GM12878 (cell line): ENCODE measurements around the gene NMT1. TPM values are rescaled to one million over a fixed set of nuclear protein-coding genes. Genes with fewer than 3 reads are reported as not detected.

Experiments used
- ATAC-seq: fragments of 200-7000 bp; cut with Tn5 transposase; 3 replicates; pipeline ENCODE4 v1.9.1; 2020; ENCODE audit warnings: mild to moderate bottlenecking, moderate library complexity
- BruUV-seq: library from RNA; stranded (reverse); fragments of 400-500 nt; replicated peaks from 2 replicates; lab custom pipeline; 2021; lab: Mats Ljungman, UMichigan
- CTCF ChIA-PET: fragments of 300-600 bp; sonication (Branson Sonifier 250); formaldehyde crosslinking; extraction: SDS; loops from one replicate; lab custom pipeline; 2021; ENCODE audit warnings: inconsistent platforms; lab: Yijun Ruan, JAX
- POLR2A ChIA-PET: fragments of 350-600 bp; formaldehyde crosslinking; extraction: SDS; loops from one replicate; lab custom pipeline; 2021; ENCODE audit warnings: inconsistent platforms; lab: Charles Lee
- RAD21 ChIA-PET: fragments of 300-600 bp; sonication (Branson Sonifier 250); formaldehyde crosslinking; loops from one replicate; lab custom pipeline; 2023; ENCODE audit warnings: antibody characterized with exemption; ENCODE audit not compliant: unreplicated experiment; lab: Charles Lee
- SMC1A ChIA-PET: fragments of 300-600 bp; sonication (Branson Sonifier 250); formaldehyde crosslinking; loops from one replicate; lab custom pipeline; 2023; ENCODE audit not compliant: unreplicated experiment, uncharacterized antibody; lab: Charles Lee
- DNase-seq: peaks from one replicate; pipeline ENCODE4 v3.0.0-alpha.2; 2011; ENCODE audit warnings: low read depth, low spot score
- FAIRE-seq: peaks from 3 replicates; lab custom pipeline; 2011; peaks lifted over from hg19 to GRCh38; lab: Jason Lieb, UNC
- H2AFZ ChIP-seq: 2 replicates; pipeline ENCODE4 v1.6.0; 2011; ENCODE audit warnings: low read depth, low read length, control low read depth; ENCODE audit not compliant: control insufficient read depth
- H3K27ac ChIP-seq: 2 replicates; pipeline ENCODE4 v1.5.1; 2011; ENCODE audit warnings: control low read depth; ENCODE audit not compliant: control insufficient read depth, insufficient read depth
- H3K27me3 ChIP-seq, 2 experiments: replicated peaks in 1 of 2; 2 replicates each; pipeline versions ENCODE4 v1.6.0 to v1.6.1; 2011; ENCODE audit warnings: low read length in 1 of 2; ENCODE audit not compliant: control insufficient read depth in 2 of 2, insufficient read depth in 2 of 2
- H3K36me3 ChIP-seq, 2 experiments: 2 replicates each; pipeline ENCODE4 v1.5.1; 2011; ENCODE audit warnings: low read length in 1 of 2; ENCODE audit not compliant: control insufficient read depth in 2 of 2, insufficient read depth in 2 of 2
- H3K4me1 ChIP-seq: 2 replicates; pipeline ENCODE4 v1.6.1; 2011; ENCODE audit warnings: mild to moderate bottlenecking, low read length, moderate library complexity, mixed read lengths; ENCODE audit not compliant: control insufficient read depth, insufficient read depth
- H3K4me2 ChIP-seq: 2 replicates; pipeline ENCODE4 v1.6.0; 2011; ENCODE audit warnings: control low read depth; ENCODE audit not compliant: control insufficient read depth, insufficient read depth
- H3K4me3 ChIP-seq: fragments of 200-600 bp; sonication (generic); 2 replicates; pipeline ENCODE4 v1.5.1; 2016
- H3K79me2 ChIP-seq: 2 replicates; pipeline ENCODE4 v1.6.0; 2011; ENCODE audit warnings: low read length; ENCODE audit not compliant: control insufficient read depth, insufficient read depth
- H3K9ac ChIP-seq: 2 replicates; pipeline ENCODE4 v1.8.0; 2011; ENCODE audit warnings: low read length, control low read depth, mixed read lengths; ENCODE audit not compliant: control insufficient read depth, insufficient read depth
- H3K9me3 ChIP-seq: replicated peaks from 3 replicates; pipeline ENCODE4 v1.5.1; 2011; ENCODE audit warnings: mild to moderate bottlenecking, low read length; ENCODE audit not compliant: control insufficient read depth, insufficient read depth
- H4K20me1 ChIP-seq: 2 replicates; pipeline ENCODE4 v1.6.0; 2011; ENCODE audit not compliant: control insufficient read depth, insufficient read depth
- ASH2L ChIP-seq: fragments of 300-600, 200-600 bp; sonication (generic); IDR thresholded peaks from 2 replicates; pipeline ENCODE4 v1.6.1; 2017; ENCODE audit warnings: low read depth, mild to moderate bottlenecking, borderline replicate concordance
- CHD1 ChIP-seq: IDR thresholded peaks from 2 replicates; pipeline ENCODE4 v1.6.1; 2012; ENCODE audit warnings: low read depth, low read length, improper control_type of control experiment
- GABPA ChIP-seq: IDR thresholded peaks from 2 replicates; pipeline ENCODE4 v1.6.1; 2014; ENCODE audit warnings: antibody characterized with exemption, low read depth, mild to moderate bottlenecking, inconsistent platforms
- HDGF ChIP-seq: fragments of 450-650 bp; IDR thresholded peaks from 2 replicates; pipeline ENCODE4 v1.6.1; 2016; ENCODE audit warnings: antibody characterized with exemption
- KAT2A ChIP-seq: conservative IDR thresholded peaks from 2 replicates; pipeline ENCODE4 v1.6.1; 2011; ENCODE audit warnings: low read depth, low read length; ENCODE audit not compliant: control insufficient read depth
- KLF5 ChIP-seq: fragments of 450-650 bp; IDR thresholded peaks from 2 replicates; pipeline ENCODE4 v1.6.1; 2014; ENCODE audit warnings: mild to moderate bottlenecking; ENCODE audit not compliant: partially characterized antibody
- MEF2A ChIP-seq: IDR thresholded peaks from 2 replicates; pipeline ENCODE4 v1.6.1; 2011; ENCODE audit warnings: low read depth, mild to moderate bottlenecking, low read length, moderate library complexity; ENCODE audit not compliant: insufficient read depth
- NFXL1 ChIP-seq: fragments of 450-650 bp; IDR thresholded peaks from 2 replicates; pipeline ENCODE4 v1.6.1; 2017; ENCODE audit warnings: antibody characterized with exemption, mild to moderate bottlenecking, borderline replicate concordance
- PML ChIP-seq: IDR thresholded peaks from 2 replicates; pipeline ENCODE4 v1.6.1; 2012; ENCODE audit warnings: low read length, inconsistent platforms
- SMAD5 ChIP-seq: IDR thresholded peaks from 2 replicates; pipeline ENCODE4 v1.6.1; 2016; ENCODE audit warnings: antibody characterized with exemption, low read depth
- TAF1 ChIP-seq: IDR thresholded peaks from 2 replicates; pipeline ENCODE4 v1.6.1; 2011; ENCODE audit warnings: mild to moderate bottlenecking, low read depth, low read length, borderline replicate concordance
- TCF3 ChIP-seq: IDR thresholded peaks from 2 replicates; pipeline ENCODE4 v1.6.1; 2012; ENCODE audit warnings: low read depth, mild to moderate bottlenecking, low read length, borderline replicate concordance; ENCODE audit not compliant: insufficient read depth
- ZBED1 ChIP-seq: IDR thresholded peaks from 2 replicates; pipeline ENCODE4 v1.6.1; 2016; ENCODE audit warnings: borderline replicate concordance
- ZNF24 ChIP-seq: fragments of 450-650 bp; IDR thresholded peaks from 2 replicates; pipeline ENCODE4 v1.6.1; 2017; ENCODE audit warnings: antibody characterized with exemption, mild to moderate bottlenecking
- WGBS: methylation state at CpG from one replicate; pipeline ENCODE4 v1.1.6; 2016; ENCODE audit warnings: low lambda C conversion rate; ENCODE audit not compliant: insufficient replicate concordance, insufficient coverage; ENCODE audit errors: missing lambda C conversion rate; 5-methylcytosine and 5-hydroxymethylcytosine counted together
- in situ Hi-C: fragments of 300-500 bp; cut with MboI; formaldehyde crosslinking; loops from 9 replicates; pipeline ENCODE4 v1.14.3; 2018; ENCODE audit warnings: mixed read lengths
- intact Hi-C: fragments of 100-400 bp; cut with micrococcal nuclease; formaldehyde crosslinking; loops from one replicate; pipeline ENCODE4 v1.14.2; 2022; ENCODE audit not compliant: unreplicated experiment
- polyA plus RNA-seq, 11 experiments: library from polyadenylated mRNA; depleted of rRNA in 4 of 11; unstranded in 6 of 11; stranded (reverse) in 5 of 11; fragments of >200 nt; fragmentation: Nextera tagmentation in 4 of 11; fragmentation: Illumina TruSeq in 1 of 11; extraction: Ambion mirVana in 4 of 11; extraction: Trizol in 1 of 11; gene quantifications; 1 replicate in 1 of 11; 2 replicates in 10 of 11; pipeline versions ENCODE4 v1.2.1 to v1.2.3, GENCODE V29; 2011 to 2016; ENCODE audit warnings: inconsistent platforms in 2 of 11, missing spikeins in 2 of 11, low read depth in 1 of 11
- total RNA-seq, 4 experiments: library from RNA; depleted of rRNA in 3 of 4; stranded (reverse); fragments of >200 nt in 3 of 4; fragmentation: Illumina TruSeq in 1 of 4; extraction: Trizol in 1 of 4; gene quantifications; 2 replicates each; pipeline versions ENCODE4 v1.2.1 to v1.2.3, GENCODE V29; 2013 to 2021
- TF ChIP-seq, protein P1 (sequence below): fragments of 450-650 bp; IDR thresholded peaks from 2 replicates; pipeline ENCODE4 v1.6.1; 2016; ENCODE audit warnings: mild to moderate bottlenecking
- TF ChIP-seq, protein P2 (sequence below): fragments of 450-650 bp; formaldehyde crosslinking; IDR thresholded peaks from 2 replicates; pipeline ENCODE4 v1.5.0; 2022; ENCODE audit warnings: mild to moderate bottlenecking, missing genetic modification characterization
- TF ChIP-seq, protein P3 (sequence below): fragments of 450-650 bp; IDR thresholded peaks from 2 replicates; pipeline ENCODE4 v1.6.1; 2017; ENCODE audit warnings: borderline replicate concordance
- TF ChIP-seq, protein P4 (sequence below): IDR thresholded peaks from 2 replicates; pipeline ENCODE4 v1.6.1; 2012; ENCODE audit warnings: low read depth, low read length, improper control_type of control experiment

Gene NMT1
- total and polyA plus RNA-seq, 10 of the 15 experiments (the other 5 are each of a cell fraction or from before 2014, with no cell fraction given), result 96.7 to 395 (median 222) TPM

DNA sequence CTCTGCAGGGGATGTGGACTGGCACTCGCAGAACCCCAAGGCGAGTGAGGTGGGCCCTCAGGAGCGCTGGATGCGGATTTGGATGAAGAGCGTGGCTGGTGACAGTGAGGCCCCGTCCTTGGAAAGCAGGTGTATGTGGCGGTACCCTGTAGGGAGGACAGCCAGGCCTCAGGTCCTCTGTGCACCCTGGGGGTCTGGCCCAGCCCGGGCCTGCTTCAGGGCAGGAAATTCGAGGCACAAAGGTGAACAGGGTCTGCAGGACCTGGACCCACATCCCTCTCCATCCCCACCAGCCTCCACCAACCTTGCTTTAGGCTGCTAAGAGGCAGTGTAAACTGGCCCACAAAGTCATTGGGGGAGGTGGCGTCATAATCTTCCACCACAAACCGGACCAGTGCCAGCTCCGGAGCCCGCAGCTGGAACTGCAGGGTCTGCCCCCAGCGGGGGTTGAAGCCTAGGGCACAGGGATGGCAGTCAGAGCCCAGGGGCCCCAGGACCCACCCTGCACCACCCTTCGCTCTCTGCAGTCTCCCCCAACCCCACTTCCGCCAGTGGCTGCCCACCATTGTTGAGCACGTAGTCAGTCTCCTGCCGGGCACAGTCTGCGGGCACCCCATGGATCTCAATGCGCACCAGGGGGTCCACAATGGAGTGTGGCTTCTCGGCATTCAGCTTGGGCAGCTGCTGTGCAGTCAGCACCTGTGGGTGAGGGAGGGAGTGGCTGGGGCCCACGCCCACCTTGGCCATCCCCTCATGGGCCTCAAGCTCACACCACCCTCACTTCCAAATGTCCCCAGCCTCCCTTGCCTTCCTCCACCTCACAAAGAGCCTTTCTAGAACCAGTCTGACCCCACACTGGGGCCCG lies 51.7 kb downstream of the NMT1 start:
- peaks cover 11% of the 10 kb centered on the region; the same call in 1 of the 2 replicates for H3K4me1 ChIP-seq
- DNase-seq (no peak), FAIRE-seq (no peak), ATAC-seq (no peak)
- in situ Hi-C loops (no loop called here), intact Hi-C loops (loop anchor here (5.0 kb wide), 1 partner anchor 190 kb away; no protein-coding TSS in a partner anchor)
- no peaks in the 10 kb centered on the region for H4K20me1 ChIP-seq
- H3K9me3 ChIP-seq, result no peaks in the 10 kb centered on the region
- ChIA-PET POLR2A (interaction anchor here (0.6 kb wide), 1 partner anchor 521 kb away, joined by 3 read pairs; no protein-coding TSS in a partner anchor), CTCF (interaction anchor here (1.1 kb wide), 1 partner anchor 14 kb away, joined by 5 read pairs; no protein-coding TSS in a partner anchor), SMC1A (no interaction called here), RAD21 (interaction anchor here (0.6 to 1.5 kb wide), 3 partner anchors 99 to 192 kb away, joined by 3 to 7 read pairs (median 3); no protein-coding TSS in a partner anchor)
- H3K79me2 ChIP-seq, result no peaks in the 10 kb centered on the region
- no TSS peak for BruUV-seq
- no peaks in the 10 kb centered on the region for H3K27me3 ChIP-seq
- H3K9ac ChIP-seq, result no peak overlapping the region
- 66% methylated on average over 23 of the region's 23 CpGs for WGBS
- H2AFZ ChIP-seq, result no peak overlapping the region
- H3K36me3 ChIP-seq, result peaks cover 5 to 7% of the 10 kb centered on the region in 2 experiments; a peak in 3 of 4 replicates
- TF ChIP-seq, protein P1, sequence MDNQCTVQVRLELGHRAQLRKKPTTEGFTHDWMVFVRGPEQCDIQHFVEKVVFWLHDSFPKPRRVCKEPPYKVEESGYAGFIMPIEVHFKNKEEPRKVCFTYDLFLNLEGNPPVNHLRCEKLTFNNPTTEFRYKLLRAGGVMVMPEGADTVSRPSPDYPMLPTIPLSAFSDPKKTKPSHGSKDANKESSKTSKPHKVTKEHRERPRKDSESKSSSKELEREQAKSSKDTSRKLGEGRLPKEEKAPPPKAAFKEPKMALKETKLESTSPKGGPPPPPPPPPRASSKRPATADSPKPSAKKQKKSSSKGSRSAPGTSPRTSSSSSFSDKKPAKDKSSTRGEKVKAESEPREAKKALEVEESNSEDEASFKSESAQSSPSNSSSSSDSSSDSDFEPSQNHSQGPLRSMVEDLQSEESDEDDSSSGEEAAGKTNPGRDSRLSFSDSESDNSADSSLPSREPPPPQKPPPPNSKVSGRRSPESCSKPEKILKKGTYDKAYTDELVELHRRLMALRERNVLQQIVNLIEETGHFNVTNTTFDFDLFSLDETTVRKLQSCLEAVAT, result no peak
- TF ChIP-seq NFXL1 (no peak), SMAD5 (no peak), MEF2A (no peak), GABPA (no peak), CHD1 (no peak), KAT2A (no peak), ASH2L (no peak), TCF3 (no peak), PML (no peak), ZBED1 (no peak), TAF1 (no peak), KLF5 (no peak), ZNF24 (no peak), HDGF (no peak)
- TF ChIP-seq, protein P2, sequence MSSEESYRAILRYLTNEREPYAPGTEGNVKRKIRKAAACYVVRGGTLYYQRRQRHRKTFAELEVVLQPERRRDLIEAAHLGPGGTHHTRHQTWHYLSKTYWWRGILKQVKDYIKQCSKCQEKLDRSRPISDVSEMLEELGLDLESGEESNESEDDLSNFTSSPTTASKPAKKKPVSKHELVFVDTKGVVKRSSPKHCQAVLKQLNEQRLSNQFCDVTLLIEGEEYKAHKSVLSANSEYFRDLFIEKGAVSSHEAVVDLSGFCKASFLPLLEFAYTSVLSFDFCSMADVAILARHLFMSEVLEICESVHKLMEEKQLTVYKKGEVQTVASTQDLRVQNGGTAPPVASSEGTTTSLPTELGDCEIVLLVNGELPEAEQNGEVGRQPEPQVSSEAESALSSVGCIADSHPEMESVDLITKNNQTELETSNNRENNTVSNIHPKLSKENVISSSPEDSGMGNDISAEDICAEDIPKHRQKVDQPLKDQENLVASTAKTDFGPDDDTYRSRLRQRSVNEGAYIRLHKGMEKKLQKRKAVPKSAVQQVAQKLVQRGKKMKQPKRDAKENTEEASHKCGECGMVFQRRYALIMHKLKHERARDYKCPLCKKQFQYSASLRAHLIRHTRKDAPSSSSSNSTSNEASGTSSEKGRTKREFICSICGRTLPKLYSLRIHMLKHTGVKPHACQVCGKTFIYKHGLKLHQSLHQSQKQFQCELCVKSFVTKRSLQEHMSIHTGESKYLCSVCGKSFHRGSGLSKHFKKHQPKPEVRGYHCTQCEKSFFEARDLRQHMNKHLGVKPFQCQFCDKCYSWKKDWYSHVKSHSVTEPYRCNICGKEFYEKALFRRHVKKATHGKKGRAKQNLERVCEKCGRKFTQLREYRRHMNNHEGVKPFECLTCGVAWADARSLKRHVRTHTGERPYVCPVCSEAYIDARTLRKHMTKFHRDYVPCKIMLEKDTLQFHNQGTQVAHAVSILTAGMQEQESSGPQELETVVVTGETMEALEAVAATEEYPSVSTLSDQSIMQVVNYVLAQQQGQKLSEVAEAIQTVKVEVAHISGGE (CRISPR knock-in tag), result no peak
- TF ChIP-seq, protein P3, sequence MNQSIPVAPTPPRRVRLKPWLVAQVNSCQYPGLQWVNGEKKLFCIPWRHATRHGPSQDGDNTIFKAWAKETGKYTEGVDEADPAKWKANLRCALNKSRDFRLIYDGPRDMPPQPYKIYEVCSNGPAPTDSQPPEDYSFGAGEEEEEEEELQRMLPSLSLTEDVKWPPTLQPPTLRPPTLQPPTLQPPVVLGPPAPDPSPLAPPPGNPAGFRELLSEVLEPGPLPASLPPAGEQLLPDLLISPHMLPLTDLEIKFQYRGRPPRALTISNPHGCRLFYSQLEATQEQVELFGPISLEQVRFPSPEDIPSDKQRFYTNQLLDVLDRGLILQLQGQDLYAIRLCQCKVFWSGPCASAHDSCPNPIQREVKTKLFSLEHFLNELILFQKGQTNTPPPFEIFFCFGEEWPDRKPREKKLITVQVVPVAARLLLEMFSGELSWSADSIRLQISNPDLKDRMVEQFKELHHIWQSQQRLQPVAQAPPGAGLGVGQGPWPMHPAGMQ, result no peak
- TF ChIP-seq, protein P4, sequence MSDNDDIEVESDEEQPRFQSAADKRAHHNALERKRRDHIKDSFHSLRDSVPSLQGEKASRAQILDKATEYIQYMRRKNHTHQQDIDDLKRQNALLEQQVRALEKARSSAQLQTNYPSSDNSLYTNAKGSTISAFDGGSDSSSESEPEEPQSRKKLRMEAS, result no peak
- H3K4me3 ChIP-seq, result no peak overlapping the region
- H3K27ac ChIP-seq, result no peak overlapping the region
- H3K4me2 ChIP-seq, result no peak overlapping the region
